ENCODE data around the gene TGM1. TPM values are rescaled to one million over a fixed set of nuclear protein-coding genes. Genes with fewer than 3 reads are reported as not detected.

The TGM1 gene
- total and polyA plus RNA-seq, 10 of the 15 experiments (the other 5 are each of a cell fraction or from before 2014, with no cell fraction given), result 0.05 to 5.9 (median 1.8) TPM

- Histone ChIP-seq H3K9me3 (replicated peaks; ENCODE audit: control insufficient read depth, insufficient read depth, low read length) (no peaks in the 10 kb centered on the region), H4K20me1 (ENCODE audit: control insufficient read depth, insufficient read depth) (no peaks in the 10 kb centered on the region), H3K27me3 (replicated peaks in 1 of 2; ENCODE audit: control insufficient read depth in 2 of 2, insufficient read depth in 2 of 2, low read length in 1 of 2) (no peaks in the 10 kb centered on the region), H3K36me3 (ENCODE audit: control insufficient read depth in 2 of 2, insufficient read depth in 2 of 2, low read length in 1 of 2) (no peaks in the 10 kb centered on the region; a peak in 1 of 4 replicates), H3K4me3 (no peak overlapping the region), H3K9ac (ENCODE audit: control insufficient read depth, insufficient read depth, low read length) (no peak overlapping the region), H2AFZ (ENCODE audit: control insufficient read depth, low read depth, low read length) (no peak overlapping the region), H3K4me2 (ENCODE audit: control insufficient read depth, insufficient read depth) (no peak overlapping the region), H3K4me1 (ENCODE audit: control insufficient read depth, insufficient read depth, low read length) (peaks cover 11% of the 10 kb centered on the region), H3K27ac (ENCODE audit: control insufficient read depth, insufficient read depth) (no peak overlapping the region), H3K79me2 (ENCODE audit: control insufficient read depth, insufficient read depth, low read length) (no peaks in the 10 kb centered on the region; the same call in 1 of the 2 replicates)
- ChIA-PET RAD21 (ENCODE audit: unreplicated experiment) (interaction anchor here (0.7 to 1.5 kb wide), 2 partner anchors 11 to 42 kb away, joined by 3 to 4 read pairs; partner anchors contain the start of gene TINF2), SMC1A (ENCODE audit: uncharacterized antibody, unreplicated experiment) (interaction anchor here (1.9 to 11.8 kb wide), 2 partner anchors 10 to 13 kb away, joined by 5 to 115 read pairs; partner anchors contain the start of genes DHRS1 and NOP9), CTCF (interaction anchor here (1.6 to 17.1 kb wide), 3 partner anchors 10 to 39 kb away, joined by 4 to 269 read pairs (median 266); partner anchors contain the start of genes CIDEB, DHRS1, NOP9 and TINF2), POLR2A (interaction anchor here (2.4 kb wide), 1 partner anchor 10 kb away, joined by 12 read pairs; no protein-coding TSS in a partner anchor)
- WGBS (ENCODE audit: insufficient coverage, insufficient replicate concordance, low lambda C conversion rate, missing lambda C conversion rate), result 75% methylated on average over 10 of the region's 11 CpGs
- FAIRE-seq (no peak), ATAC-seq (no peak), DNase-seq (ENCODE audit: low read depth, low spot score) (no peak)
- no peak for TF ChIP-seq KAT2A (conservative IDR thresholded peaks at IDR 0.05; ENCODE audit: control insufficient read depth, low read depth, low read length)
- no peak for TF ChIP-seq IKZF2 (IDR thresholded peaks at IDR 0.05)
- TF ChIP-seq SUZ12 (IDR thresholded peaks at IDR 0.05; ENCODE audit: unreplicated experiment), result no peak
- TF ChIP-seq E2F4 (IDR thresholded peaks at IDR 0.05; ENCODE audit: low read depth, low read length), result no peak
- TF ChIP-seq CEBPB (IDR thresholded peaks at IDR 0.05; ENCODE audit: borderline replicate concordance in 1 of 2, low read depth in 2 of 2, low read length in 2 of 2), result no peak
- TF ChIP-seq ZBTB11 (CRISPR knock-in tag; IDR thresholded peaks at IDR 0.05), result no peak
- TF ChIP-seq SIX5 (IDR thresholded peaks at IDR 0.05; ENCODE audit: low read depth, low read length, severe bottlenecking), result no peak
- no peak for TF ChIP-seq NFYA (IDR thresholded peaks at IDR 0.05; ENCODE audit: borderline replicate concordance, low read depth, low read length)
- no peak for TF ChIP-seq BACH1 (IDR thresholded peaks at IDR 0.05; ENCODE audit: borderline replicate concordance)
- TF ChIP-seq NRF1 (conservative IDR thresholded peaks at IDR 0.05; ENCODE audit: low read depth, low read length), result no peak
- no peak for TF ChIP-seq RELA (IDR thresholded peaks at IDR 0.05; ENCODE audit: borderline replicate concordance, partially characterized antibody)
- TF ChIP-seq MAX (IDR thresholded peaks at IDR 0.05; ENCODE audit: low read depth, low read length), result no peak
- TF ChIP-seq SMARCA5 (IDR thresholded peaks at IDR 0.05), result no peak
- in situ Hi-C loops (cut with MboI) (no loop called here), intact Hi-C loops (cut with micrococcal nuclease; ENCODE audit: unreplicated experiment) (no loop called here)
- BruUV-seq (replicated peaks), result no TSS peak
Observed at GRCh38 chr14:24284501-24285035, 21.6 kb upstream of the TGM1 start.
